ENCODE measurements around the gene MRPL27.

Gene MRPL27

DNA sequence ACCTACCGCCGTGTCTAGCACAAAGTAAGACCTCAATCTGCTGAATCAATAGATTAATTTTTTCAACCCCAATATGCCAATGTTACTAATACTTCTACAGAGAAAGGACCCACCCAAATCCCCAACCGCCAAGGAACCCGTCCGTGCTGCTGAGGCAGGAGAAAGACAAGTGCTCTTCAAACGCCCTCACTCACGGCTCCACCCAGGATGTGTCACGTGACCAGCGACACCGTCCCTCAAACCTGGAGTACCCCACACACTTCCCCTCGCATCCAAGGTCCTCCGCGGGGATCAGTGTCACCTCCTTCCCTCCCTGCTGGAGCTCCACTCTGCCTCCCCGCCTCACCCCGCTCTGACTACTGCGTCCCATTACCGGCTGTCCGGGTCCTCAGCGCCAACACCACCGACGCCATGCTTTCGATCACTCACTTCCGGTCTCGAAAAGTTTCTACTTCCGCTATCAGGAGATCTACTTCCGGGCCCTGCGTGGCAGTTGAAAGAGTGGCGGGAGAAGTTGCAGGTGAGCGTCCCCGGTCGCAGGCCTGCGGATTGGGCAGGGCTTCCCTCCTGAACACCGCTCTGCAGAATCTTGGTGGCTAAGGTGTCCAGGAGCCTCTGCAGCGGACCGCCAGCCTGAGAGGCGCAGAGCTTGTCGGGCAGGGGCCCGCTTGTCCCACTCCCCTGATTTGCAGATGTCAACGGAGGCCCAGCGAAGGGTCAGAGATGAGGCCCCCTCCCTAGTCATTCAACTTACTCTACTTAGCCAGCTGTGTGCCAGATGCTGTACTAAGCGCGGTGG is at the start of gene MRPL27, which contains the start of gene EME1 (continued):
- TF ChIP-seq, protein P1, sequence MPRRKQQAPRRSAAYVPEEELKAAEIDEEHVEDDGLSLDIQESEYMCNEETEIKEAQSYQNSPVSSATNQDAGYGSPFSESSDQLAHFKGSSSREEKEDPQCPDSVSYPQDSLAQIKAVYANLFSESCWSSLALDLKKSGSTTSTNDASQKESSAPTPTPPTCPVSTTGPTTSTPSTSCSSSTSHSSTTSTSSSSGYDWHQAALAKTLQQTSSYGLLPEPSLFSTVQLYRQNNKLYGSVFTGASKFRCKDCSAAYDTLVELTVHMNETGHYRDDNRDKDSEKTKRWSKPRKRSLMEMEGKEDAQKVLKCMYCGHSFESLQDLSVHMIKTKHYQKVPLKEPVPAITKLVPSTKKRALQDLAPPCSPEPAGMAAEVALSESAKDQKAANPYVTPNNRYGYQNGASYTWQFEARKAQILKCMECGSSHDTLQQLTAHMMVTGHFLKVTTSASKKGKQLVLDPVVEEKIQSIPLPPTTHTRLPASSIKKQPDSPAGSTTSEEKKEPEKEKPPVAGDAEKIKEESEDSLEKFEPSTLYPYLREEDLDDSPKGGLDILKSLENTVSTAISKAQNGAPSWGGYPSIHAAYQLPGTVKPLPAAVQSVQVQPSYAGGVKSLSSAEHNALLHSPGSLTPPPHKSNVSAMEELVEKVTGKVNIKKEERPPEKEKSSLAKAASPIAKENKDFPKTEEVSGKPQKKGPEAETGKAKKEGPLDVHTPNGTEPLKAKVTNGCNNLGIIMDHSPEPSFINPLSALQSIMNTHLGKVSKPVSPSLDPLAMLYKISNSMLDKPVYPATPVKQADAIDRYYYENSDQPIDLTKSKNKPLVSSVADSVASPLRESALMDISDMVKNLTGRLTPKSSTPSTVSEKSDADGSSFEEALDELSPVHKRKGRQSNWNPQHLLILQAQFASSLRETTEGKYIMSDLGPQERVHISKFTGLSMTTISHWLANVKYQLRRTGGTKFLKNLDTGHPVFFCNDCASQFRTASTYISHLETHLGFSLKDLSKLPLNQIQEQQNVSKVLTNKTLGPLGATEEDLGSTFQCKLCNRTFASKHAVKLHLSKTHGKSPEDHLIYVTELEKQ (tag by site-specific recombination; IDR thresholded peaks at IDR 0.05; ENCODE audit: borderline replicate concordance): no peak
- TF ChIP-seq TCF7L2 (IDR thresholded peaks at IDR 0.05; ENCODE audit: borderline replicate concordance, low read depth, low read length) (no peak), ZBTB1 (tag by site-specific recombination; IDR thresholded peaks at IDR 0.05) (0 out of 2 replicates have a peak, but pooled peaks have one; percentile 62), ZSCAN30 (tag by site-specific recombination; IDR thresholded peaks at IDR 0.05) (no peak; the same call in 1 of the 2 replicates), ZIC2 (tag by site-specific recombination; IDR thresholded peaks at IDR 0.05) (peak; percentile 26; the same call in 1 of the 2 replicates), ZNF239 (tag by site-specific recombination; IDR thresholded peaks at IDR 0.05) (no peak), SALL2 (tag by site-specific recombination; IDR thresholded peaks at IDR 0.05; ENCODE audit: borderline replicate concordance) (no peak), ZBTB8A (tag by site-specific recombination; IDR thresholded peaks at IDR 0.05) (peak; percentile 50; the same call in 1 of the 2 replicates), ZNF341 (tag by site-specific recombination; IDR thresholded peaks at IDR 0.05; ENCODE audit: low read depth) (peak; percentile 44), SP3 (tag by site-specific recombination; IDR thresholded peaks at IDR 0.05) (peak; percentile 88), ZFP41 (tag by site-specific recombination; IDR thresholded peaks at IDR 0.05; ENCODE audit: borderline replicate concordance) (no peak), ZNF654 (tag by site-specific recombination; IDR thresholded peaks at IDR 0.05; ENCODE audit: low read depth) (no peak), ZNF596 (tag by site-specific recombination; IDR thresholded peaks at IDR 0.05) (no peak), ZNF391 (tag by site-specific recombination; IDR thresholded peaks at IDR 0.05; ENCODE audit: borderline replicate concordance, low read depth) (0 out of 2 replicates have a peak, but pooled peaks have one; percentile 11), ZNF558 (tag by site-specific recombination; IDR thresholded peaks at IDR 0.05) (no peak; the same call in 1 of the 2 replicates), ZNF624 (tag by site-specific recombination; IDR thresholded peaks at IDR 0.05) (no peak), ZNF561 (tag by site-specific recombination; IDR thresholded peaks at IDR 0.05; ENCODE audit: borderline replicate concordance) (peak; percentile 54; the same call in 1 of the 2 replicates)
- TF ChIP-seq, protein P2, sequence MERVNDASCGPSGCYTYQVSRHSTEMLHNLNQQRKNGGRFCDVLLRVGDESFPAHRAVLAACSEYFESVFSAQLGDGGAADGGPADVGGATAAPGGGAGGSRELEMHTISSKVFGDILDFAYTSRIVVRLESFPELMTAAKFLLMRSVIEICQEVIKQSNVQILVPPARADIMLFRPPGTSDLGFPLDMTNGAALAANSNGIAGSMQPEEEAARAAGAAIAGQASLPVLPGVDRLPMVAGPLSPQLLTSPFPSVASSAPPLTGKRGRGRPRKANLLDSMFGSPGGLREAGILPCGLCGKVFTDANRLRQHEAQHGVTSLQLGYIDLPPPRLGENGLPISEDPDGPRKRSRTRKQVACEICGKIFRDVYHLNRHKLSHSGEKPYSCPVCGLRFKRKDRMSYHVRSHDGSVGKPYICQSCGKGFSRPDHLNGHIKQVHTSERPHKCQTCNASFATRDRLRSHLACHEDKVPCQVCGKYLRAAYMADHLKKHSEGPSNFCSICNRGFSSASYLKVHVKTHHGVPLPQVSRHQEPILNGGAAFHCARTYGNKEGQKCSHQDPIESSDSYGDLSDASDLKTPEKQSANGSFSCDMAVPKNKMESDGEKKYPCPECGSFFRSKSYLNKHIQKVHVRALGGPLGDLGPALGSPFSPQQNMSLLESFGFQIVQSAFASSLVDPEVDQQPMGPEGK (tag by site-specific recombination; IDR thresholded peaks at IDR 0.05): peak; percentile 73
- TF ChIP-seq, protein P3, sequence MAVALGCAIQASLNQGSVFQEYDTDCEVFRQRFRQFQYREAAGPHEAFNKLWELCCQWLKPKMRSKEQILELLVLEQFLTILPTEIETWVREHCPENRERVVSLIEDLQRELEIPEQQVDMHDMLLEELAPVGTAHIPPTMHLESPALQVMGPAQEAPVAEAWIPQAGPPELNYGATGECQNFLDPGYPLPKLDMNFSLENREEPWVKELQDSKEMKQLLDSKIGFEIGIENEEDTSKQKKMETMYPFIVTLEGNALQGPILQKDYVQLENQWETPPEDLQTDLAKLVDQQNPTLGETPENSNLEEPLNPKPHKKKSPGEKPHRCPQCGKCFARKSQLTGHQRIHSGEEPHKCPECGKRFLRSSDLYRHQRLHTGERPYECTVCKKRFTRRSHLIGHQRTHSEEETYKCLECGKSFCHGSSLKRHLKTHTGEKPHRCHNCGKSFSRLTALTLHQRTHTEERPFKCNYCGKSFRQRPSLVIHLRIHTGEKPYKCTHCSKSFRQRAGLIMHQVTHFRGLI (tag by site-specific recombination; IDR thresholded peaks at IDR 0.05): no peak
- TF ChIP-seq, protein P4, sequence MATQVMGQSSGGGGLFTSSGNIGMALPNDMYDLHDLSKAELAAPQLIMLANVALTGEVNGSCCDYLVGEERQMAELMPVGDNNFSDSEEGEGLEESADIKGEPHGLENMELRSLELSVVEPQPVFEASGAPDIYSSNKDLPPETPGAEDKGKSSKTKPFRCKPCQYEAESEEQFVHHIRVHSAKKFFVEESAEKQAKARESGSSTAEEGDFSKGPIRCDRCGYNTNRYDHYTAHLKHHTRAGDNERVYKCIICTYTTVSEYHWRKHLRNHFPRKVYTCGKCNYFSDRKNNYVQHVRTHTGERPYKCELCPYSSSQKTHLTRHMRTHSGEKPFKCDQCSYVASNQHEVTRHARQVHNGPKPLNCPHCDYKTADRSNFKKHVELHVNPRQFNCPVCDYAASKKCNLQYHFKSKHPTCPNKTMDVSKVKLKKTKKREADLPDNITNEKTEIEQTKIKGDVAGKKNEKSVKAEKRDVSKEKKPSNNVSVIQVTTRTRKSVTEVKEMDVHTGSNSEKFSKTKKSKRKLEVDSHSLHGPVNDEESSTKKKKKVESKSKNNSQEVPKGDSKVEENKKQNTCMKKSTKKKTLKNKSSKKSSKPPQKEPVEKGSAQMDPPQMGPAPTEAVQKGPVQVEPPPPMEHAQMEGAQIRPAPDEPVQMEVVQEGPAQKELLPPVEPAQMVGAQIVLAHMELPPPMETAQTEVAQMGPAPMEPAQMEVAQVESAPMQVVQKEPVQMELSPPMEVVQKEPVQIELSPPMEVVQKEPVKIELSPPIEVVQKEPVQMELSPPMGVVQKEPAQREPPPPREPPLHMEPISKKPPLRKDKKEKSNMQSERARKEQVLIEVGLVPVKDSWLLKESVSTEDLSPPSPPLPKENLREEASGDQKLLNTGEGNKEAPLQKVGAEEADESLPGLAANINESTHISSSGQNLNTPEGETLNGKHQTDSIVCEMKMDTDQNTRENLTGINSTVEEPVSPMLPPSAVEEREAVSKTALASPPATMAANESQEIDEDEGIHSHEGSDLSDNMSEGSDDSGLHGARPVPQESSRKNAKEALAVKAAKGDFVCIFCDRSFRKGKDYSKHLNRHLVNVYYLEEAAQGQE (tag by site-specific recombination; IDR thresholded peaks at IDR 0.05): peak; percentile 42
- TF ChIP-seq, protein P5, sequence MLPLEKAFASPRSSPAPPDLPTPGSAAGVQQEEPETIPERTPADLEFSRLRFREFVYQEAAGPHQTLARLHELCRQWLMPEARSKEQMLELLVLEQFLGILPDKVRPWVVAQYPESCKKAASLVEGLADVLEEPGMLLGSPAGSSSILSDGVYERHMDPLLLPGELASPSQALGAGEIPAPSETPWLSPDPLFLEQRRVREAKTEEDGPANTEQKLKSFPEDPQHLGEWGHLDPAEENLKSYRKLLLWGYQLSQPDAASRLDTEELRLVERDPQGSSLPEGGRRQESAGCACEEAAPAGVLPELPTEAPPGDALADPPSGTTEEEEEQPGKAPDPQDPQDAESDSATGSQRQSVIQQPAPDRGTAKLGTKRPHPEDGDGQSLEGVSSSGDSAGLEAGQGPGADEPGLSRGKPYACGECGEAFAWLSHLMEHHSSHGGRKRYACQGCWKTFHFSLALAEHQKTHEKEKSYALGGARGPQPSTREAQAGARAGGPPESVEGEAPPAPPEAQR (tag by site-specific recombination; IDR thresholded peaks at IDR 0.05): peak; percentile 56; the same call in 1 of the 2 replicates
- TF ChIP-seq, protein P6, sequence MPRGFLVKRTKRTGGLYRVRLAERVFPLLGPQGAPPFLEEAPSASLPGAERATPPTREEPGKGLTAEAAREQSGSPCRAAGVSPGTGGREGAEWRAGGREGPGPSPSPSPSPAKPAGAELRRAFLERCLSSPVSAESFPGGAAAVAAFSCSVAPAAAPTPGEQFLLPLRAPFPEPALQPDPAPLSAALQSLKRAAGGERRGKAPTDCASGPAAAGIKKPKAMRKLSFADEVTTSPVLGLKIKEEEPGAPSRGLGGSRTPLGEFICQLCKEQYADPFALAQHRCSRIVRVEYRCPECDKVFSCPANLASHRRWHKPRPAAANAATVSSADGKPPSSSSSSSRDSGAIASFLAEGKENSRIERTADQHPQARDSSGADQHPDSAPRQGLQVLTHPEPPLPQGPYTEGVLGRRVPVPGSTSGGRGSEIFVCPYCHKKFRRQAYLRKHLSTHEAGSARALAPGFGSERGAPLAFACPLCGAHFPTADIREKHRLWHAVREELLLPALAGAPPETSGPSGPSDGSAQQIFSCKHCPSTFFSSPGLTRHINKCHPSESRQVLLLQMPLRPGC (tag by site-specific recombination; IDR thresholded peaks at IDR 0.05): peak; percentile 87
